Activated CD8-positive, alpha-beta memory T cell treated with anti-CD3 and anti-CD28 coated beads, Interleukin-2, amount 50 U/mL, for 48 hours (primary cell): ENCODE measurements around the gene ATG9B.
A peak's percentile ranks its signal among the peaks of the same experiment; 100 is the strongest.
"Not testable (repeated sequence)": the region's sequence is repeated elsewhere in the genome, so short reads cannot be mapped to it uniquely, and the experiment has no call there.

ENCODE experiments used
- DNase-seq: peaks from one replicate; pipeline ENCODE4 v3.0.0-alpha.2; 2020

Gene ATG9B

GRCh38 chr7:151035902-151036301, 11.6 kb upstream of the ATG9B start:
- no peak for DNase-seq

- DNase-seq, result no peak
Observed at GRCh38 chr7:151035026-151035717, 10.9 kb upstream of the ATG9B start.

- DNase-seq, result no peak
Observed at GRCh38 chr7:151034312-151035025, 10.2 kb upstream of the ATG9B start.

DNA sequence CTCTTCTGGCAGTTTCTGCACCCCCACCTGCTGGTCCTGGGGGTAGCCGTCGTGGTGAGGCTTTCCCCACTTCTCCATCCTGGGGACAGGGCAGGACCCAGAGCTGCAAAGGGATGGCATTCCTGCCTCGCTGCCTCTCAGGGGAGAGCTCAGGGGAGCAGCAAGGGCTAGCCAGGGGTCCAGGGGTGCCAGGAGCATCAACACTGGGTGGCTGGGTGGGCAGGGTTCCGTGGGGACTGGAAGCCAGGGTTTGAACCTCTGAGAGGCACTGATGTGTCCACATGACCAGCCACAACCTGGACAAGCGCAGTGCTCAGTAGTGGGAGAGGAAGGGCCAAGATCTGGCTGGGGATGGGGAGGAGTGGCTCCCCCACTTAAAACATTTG, 9.6 kb upstream of the ATG9B start:
- no peak for DNase-seq

GRCh38 chr7:151032936-151033863, 8.9 kb upstream of the ATG9B start:
- no peak for DNase-seq

DNA sequence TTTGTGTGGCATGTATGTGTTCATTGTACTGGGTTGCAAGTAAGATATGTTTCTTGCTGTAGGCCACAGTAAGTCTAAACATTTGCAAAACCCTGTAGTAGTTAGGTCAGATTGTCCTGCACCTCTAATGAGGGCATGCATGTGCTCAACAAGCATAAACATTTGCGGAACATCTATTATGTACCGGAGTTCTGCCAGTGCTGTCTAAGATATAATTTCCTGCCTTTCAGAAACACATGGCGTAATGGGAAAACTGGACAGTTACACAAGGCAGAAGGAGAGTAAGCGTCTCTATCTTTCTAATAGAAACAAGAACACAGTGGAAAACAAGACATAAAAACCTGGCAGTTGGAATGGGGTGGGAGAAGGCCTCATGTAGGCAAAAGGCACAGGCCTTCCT, 6.7 kb upstream of the ATG9B start:
- DNase-seq, result no peak

DNA sequence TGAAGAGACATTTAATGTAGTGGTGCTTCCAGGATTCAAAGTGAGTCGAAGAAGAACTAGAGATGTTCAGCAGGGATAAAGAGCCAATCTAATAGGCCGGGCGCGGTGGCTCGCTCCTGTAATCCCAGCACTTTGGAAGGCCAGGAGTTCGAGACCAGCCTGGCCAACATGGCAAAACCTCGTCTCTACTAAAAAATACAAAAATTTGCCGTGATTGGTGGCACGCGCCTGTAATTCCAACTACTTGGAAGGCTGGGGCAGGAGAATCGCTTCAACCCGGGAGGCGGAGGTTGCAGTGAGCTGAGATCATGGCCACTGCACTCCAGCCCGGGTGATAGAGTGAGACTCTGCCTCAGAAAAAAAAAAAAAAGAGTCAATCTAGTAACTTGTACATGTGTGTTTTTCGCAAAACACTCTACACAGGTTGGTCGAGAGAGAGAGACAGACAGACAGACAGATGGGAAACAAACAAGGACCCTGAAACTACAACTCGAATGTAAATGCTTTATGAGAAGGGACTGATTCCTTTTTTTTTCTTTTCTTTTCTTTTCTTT, 4.7 kb upstream of the ATG9B start:
- DNase-seq, result no peak

GRCh38 chr7:151028131-151028947, 4.0 kb upstream of the ATG9B start, which contains the start of gene ABCB8:
TSS of gene ABCB8 (plus strand) at chr7:151028450. CDS start at chr7:151028516, 66 bp downstream.
- peak; percentile 96 for DNase-seq

GRCh38 chr7:151027728-151028130, 3.4 kb upstream of the ATG9B start:
- not testable (repeated sequence) for DNase-seq

- not testable (repeated sequence) for DNase-seq
Observed at GRCh38 chr7:151026771-151027727, 2.8 kb upstream of the ATG9B start.

DNA sequence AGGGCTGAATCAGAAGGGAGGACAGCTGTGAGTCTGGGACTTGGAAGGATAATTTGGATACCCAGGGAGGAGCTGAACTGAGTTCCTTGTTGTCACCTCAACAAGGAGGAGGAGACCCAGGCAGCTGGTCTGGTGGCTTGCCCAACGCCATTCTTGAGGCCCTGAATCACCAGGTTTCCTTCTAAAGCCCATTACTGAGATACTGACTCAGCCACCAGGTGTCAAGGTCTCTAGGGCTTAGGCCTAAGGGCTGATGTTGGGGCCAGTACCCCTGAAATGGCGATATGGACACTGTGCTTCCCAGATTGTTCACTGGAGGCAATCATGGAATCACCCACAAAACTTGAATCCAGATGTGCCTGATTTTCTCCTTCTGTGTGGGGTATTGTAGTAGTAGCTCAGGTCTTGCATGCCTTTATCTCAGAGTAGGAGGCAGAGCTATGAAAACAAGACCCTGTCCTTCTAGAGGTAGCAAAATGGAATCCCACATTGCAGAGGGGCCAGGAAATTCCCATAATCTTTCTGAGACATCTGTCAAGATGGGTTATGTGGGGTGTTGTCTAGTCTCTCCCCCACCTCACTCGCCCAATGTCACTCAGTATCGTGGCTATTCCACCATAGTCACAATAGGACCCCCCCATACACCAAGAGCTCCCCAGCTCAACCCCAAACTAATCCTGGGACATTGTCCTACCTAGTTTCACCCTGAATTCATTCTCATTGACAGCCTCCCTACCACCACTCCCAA, 1.8 kb upstream of the ATG9B start:
- no peak for DNase-seq

DNA sequence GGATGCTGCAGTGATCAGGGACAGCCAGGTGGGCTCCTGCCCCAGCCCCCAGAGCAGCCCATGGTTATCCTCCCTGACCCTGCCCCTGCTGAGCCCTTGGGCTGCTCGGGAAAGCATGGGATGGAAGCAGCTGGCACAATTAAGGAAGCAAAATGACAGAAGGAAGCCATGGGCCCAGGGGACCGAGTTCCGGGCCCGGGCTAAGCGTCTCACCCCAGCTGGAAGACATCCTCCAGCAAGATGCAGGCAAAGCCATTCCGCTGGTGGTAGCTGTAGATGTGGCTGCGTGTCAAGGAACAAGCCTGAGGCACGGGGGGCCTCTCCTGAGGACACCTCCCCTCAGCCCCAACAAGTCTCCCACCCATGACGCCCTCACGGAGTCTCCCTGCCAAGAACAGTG, 1.1 kb downstream of the ATG9B start:
- no peak for DNase-seq

DNA sequence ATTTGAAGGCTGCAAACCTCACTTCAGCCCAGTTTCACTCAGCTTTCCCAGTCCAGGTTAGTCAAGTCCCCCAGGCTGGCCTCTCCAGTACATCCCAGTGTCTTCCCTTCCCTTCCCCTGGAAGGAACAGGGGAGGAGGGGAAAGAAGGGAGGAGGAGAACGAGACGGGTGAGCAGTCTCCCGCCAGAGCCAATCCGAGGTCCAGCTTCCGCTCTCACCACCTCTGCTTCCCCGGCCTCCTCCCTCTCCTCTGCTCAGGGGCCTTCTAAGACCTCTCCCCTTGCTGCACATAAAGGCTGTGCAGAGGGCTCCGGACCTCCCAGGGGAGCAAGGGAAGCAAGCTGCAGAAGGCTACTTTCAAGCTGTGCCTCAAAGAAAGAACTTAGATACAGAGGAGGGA, 4.1 kb downstream of the ATG9B start:
- no peak for DNase-seq

DNA sequence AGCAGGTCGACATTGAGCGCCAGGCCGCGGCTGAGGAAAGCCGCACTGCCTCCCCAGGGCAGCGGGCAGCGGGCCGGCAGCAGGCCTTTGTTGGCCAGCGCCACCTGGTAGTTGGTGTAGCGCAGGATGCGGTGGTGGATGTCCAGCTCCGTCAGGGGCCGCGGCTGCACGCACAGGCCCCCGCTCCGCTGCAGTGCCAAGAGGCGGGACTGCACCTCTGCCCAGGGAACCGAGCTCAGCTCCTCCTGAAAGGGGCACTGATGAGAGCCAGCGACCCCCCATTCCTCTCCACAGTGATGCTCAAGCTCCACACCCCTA, 5.2 kb downstream of the ATG9B start:
- DNase-seq, result no peak

DNA sequence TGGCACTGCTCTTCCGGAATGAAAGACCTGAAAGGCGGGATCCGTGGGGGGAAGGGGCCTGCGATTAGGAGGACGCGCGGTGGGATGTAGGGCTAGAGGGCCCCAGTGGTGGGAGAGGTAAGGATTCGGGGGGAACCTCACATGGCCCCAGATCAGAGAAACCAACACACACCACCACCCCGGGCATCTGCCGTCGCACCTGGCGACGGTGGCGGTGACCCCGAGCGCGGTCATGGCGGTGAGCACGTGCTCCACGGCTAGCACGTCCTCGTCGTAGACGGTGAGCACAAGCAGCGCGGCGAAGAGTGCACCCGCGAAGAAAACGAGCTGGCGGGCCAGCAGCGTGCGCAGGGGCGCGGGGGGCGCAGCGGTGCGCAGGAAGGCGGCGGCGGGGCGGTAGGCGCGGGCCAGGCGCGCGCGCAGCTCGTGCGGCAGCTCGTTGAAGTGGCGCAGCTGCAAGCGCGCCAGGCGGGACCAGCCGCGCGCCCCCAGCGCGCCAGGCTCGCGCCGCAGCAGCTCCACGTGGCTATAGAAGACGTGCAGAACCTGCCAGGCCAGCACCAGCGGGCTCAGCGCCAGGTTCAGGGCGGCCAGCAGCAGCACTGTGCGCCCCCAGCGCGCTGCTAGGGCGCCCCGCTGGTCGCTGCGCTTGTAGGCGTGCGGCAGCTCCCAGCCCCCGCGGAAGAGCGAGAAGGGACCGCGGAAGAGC, 5.7 kb downstream of the ATG9B start:
- peak; percentile 70 for DNase-seq

DNA sequence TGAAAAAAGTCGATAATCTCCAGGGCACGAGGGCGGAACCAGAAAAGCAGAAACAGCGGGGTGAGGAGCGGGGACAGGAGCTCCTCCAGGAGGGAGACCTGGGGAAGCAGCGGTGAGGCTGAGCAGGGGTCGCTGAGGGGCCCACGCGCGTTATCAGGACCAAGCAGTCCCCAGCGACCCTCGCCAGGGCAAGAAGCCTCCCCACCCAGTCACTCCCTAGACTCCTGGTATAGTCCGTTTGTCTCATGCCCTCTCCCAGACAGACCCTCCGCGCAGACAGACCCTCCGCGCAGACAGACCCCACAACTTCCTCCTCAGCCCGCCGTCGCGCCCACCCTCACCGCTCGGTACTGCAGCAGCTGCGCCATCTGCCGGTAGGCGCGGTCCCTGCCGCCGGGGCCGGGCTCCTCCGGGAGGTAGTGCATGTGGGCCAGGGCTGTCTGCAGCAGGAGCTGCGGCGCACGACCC, 6.3 kb downstream of the ATG9B start:
- peak; percentile 96 for DNase-seq

DNA sequence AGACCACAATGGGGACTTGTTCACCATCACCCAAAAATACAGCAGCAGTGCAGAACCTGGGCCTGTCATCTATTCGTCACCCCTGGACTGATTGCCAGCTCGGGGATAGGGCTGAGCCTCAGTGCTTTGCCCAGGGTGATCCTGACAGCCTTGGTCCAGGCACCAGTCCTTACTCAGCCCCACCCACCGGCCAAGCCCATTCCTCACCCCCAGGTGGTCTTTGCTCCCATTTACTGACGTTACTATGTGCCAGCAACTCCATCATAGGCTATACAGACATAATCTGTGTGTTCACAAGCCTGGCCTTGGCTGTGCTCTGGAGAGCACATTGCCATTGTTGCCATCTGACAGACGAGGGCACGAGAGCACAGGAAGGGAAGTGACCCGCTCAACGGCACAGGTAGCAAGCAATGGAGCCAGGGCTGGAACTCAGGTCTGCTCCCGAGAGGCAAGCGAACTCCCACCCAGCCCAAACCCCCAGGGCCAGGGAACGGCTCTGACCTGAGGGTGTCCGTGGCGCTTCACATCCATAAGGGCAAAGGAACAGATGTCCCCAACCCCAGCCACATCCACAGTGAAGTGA, 6.8 kb downstream of the ATG9B start:
- no peak for DNase-seq

DNA sequence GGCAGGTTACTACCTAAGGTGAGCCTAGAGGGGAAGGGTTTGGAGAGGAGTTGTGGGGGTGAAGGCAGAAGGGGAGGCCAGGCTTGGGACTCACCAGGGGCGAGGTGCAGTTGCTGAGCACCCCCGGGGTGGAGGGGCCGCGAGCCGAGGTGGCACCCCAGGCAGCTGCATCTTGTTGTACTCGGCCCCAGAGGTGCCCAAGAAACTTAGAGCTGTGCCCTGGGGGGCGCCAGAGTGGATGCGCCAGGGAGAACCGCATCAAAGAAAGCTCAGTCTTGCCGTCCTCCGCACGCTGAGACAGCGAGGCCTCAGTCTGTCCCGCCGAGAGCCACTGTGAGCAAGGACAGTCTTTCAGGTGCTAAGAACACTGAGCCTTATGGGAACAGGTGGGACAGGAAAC, 7.4 kb downstream of the ATG9B start:
- DNase-seq, result no peak

DNA sequence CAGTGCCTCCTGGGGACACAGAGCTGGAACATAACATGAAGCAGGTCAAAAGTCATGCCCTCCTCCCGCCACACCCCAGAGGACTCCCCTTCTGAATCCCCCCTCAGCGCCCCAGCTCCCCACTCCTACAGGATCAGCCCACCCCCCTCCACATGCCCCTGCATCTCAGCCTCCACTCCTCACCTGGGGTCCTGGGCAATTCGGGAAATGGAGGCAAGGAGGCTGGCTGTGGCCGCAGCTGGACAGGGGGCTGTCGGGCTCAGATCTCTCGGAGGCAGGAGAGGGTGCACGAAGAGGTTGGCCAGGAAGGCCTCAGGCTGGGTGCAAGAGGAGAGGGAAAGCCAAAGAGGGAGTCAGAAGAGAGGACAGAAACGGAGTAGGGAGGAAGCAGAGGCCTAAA, 7.8 kb downstream of the ATG9B start:
- no peak for DNase-seq
